ENCODE results near the gene HOXA4.
A peak's percentile ranks its signal among the peaks of the same experiment; 100 is the strongest.

HOXA4 gene

DNA sequence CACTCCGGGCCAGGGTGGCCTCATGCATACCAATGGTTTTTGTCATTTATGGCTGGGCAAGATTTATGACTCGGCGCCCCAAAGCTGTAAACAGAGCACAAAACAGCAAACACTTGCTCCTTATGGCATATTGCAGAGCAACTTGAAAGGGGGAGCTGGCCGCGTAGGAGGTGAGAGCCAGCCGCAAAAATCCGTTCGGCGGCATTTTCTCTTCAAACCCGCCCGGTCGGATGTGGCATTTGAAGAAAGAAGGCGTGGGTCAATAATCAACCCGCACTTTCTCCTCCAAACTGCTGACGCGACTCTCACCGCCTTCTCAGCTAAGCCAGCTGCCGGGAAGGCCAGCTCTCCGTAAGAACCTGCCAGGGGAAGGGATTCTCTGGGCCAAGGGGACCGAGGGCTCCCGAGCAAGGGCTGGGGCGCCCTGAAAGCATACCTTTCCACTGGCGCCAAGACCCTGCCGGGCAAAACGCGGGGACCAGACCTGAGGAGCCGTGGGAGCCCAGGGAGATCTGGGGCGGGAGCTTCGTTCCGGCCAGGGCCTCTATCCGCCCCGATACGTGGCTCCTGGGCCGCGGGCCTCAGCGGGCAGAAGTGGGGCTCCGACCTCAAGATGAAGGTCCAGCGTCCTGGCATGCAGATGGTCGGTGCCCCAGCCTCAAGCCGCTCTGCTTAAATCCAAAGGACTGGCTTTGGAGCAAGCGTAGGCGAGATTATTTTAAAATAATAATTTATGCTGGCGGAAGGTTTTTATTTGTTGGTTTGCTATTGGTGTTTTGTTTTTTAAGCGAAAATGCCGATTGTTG lies 15.1 kb downstream of the HOXA4 start:
- no peak for DNase-seq (ENCODE audit: low read depth in 1 of 2, low spot score in 1 of 2)
- TF ChIP-seq JUND (IDR thresholded peaks at IDR 0.05; ENCODE audit: low read depth), result no peak
- in situ Hi-C loops (cut with HindIII; ENCODE audit: low pct_unique_long_range_greater_than_20kb, low sequenced_read_pairs), result no loop called here

DNA sequence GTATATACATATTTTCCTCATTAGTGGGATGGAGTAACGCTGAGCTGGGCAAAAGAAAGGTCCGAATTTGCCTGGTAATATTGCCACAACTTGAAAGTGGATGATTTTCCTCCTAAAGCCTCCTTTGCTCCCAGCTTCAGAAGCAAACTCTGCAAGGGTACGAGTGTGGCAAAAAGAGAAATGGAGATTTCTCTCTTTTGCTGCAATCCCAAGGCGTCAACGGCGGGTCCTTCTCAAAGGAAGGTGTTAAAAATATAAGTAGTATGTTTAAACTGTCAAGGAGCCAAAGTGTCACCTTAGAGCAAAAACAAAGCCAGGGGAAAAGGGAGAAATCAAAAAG lies 15.7 kb downstream of the HOXA4 start:
- TF ChIP-seq JUND (IDR thresholded peaks at IDR 0.05; ENCODE audit: low read depth), result no peak
- no peak for DNase-seq (ENCODE audit: low read depth in 1 of 2, low spot score in 1 of 2)
- in situ Hi-C loops (cut with HindIII; ENCODE audit: low pct_unique_long_range_greater_than_20kb, low sequenced_read_pairs), result no loop called here

DNA sequence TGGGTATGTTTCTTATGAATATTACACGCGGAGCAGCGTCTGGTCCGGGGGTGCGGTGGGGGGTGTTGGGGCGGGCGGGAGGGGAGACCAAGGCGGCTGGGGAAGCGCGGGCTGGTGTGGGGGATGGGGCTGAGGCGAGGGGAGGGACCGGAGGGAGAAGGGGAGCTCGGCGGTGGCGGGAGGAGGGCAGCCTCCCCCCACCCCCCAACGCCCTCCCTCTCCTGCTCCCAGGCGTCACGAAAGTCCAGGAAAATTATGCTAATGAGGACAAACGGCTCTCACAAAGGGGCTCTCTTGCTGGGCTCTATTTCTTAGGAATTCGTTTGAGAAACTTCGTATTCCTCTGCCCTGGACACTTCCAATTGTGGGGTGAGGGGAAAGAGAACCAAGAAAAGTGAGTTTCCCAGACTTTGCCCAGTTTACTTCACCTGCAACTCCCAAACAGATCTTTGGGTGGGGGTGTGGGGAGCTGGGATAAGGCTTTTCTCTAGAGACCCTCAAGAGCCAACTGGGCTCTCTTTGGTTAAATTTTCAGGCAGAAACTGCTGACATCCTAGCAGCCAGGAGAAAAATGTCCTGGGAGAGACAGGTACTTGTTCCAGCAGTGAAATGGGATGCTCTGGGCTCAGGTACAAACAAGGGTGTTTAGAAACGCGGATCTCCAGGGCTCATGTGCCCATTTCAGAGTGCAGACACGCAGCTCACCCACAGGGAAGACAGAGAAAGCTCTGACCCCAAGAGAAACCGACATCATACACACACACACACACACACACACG lies 16.4 kb downstream of the HOXA4 start:
- in situ Hi-C loops (cut with HindIII; ENCODE audit: low pct_unique_long_range_greater_than_20kb, low sequenced_read_pairs), result no loop called here
- no peak for TF ChIP-seq JUND (IDR thresholded peaks at IDR 0.05; ENCODE audit: low read depth)
- DNase-seq (ENCODE audit: low read depth in 1 of 2, low spot score in 1 of 2), result no peak

DNA sequence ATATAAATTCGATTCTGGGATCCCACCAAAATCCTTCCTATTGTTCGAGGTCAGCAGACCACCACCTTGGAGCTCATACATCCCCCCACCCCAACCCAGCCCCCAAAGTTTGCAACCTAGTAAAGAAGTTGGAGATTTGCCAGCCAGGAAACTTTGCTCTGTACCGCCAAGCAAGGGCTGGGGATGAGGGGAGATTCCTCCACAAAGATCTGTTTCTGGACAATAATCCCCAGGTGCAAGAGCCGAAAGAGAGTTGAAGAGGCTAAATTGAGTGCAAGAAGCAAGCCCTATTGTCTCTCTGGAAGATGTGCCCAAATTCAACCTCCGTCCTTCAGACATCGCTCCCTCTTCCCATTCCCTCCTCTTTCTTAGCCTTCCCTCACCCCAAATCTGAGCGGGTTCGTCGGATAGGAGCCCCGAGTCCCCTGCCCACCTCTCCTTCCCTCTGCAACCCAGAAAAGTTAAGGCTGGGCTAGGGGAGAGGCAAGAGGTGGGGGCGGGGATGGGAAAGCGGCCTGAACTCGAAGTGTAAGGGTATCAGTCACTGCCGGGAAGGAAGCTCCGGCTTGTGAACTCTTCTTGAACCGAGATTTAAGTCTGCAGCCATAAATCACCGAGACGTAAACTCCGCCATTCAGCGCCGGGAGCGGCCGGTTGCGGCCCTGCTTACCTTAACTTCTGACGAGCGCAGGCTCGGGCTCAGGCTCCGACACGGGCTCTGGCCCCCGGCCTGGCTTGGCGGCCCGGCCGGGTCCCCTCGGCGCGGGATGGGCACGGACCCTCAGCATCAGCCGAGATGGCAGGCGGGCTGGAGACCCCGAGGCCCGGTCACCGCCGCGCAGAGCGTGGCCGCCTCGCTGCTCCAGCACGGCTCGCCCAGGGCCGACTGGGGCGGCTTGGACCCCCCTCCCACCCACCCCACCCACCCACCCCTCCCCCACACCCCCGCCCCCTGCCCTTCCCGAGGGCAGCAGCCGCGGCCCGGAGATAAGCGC lies 17.3 kb downstream of the HOXA4 start:
- no peak for TF ChIP-seq JUND (IDR thresholded peaks at IDR 0.05; ENCODE audit: low read depth)
- in situ Hi-C loops (cut with HindIII; ENCODE audit: low pct_unique_long_range_greater_than_20kb, low sequenced_read_pairs), result no loop called here
- no peak for DNase-seq (ENCODE audit: low read depth in 1 of 2, low spot score in 1 of 2)

DNA sequence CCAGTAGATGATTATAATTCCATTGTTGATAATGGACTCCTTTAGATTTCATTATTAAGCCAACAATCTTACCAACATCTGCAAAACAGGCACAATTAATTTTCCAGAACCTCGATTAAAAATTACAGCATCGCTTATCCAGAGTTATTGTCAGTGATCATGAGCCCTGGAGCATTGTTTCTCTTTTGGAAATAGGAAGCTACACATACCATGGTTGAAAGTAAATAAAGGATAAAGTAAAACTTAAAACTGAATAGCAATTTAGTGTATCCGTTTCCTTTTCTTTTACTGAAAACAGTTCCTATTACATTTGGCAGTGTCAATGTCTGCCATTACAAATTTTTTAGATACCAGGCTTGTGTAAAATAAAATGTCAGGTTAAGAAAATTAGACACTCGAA lies 18.2 kb downstream of the HOXA4 start:
- TF ChIP-seq JUND (IDR thresholded peaks at IDR 0.05; ENCODE audit: low read depth), result no peak

DNA sequence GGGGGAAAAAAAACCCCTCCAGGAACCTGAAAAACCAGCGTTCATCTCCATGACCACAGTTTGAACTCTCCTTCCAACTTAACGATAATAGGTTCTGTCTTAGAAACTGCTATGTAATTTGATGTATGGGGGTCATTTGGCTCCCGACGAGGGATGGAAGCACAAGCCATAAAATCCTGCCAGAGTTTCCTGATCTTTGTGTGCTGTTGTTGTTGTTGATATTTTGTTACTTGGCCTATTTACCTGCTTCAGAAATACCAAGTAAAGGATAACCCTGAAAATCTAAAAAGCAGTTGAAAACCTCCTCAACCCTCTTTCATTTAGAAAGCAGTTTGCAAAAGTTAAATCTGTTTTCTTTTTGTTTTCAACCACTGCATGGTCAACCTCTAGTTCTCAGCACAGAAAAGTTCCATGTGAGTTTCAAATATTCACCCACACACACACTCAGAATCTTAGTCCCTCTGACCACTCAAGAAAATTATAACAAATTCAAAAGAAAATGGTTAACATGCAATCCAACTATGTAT lies 18.7 kb downstream of the HOXA4 start:
- DNase-seq (ENCODE audit: low read depth in 1 of 2, low spot score in 1 of 2), result no peak
- no peak for TF ChIP-seq JUND (IDR thresholded peaks at IDR 0.05; ENCODE audit: low read depth)
- in situ Hi-C loops (cut with HindIII; ENCODE audit: low pct_unique_long_range_greater_than_20kb, low sequenced_read_pairs), result no loop called here

More for the DNA sequence above, 18.2 kb downstream of the HOXA4 start:
- in situ Hi-C loops (cut with HindIII; ENCODE audit: low pct_unique_long_range_greater_than_20kb, low sequenced_read_pairs), result no loop called here
- no peak for DNase-seq (ENCODE audit: low read depth in 1 of 2, low spot score in 1 of 2)

DNA sequence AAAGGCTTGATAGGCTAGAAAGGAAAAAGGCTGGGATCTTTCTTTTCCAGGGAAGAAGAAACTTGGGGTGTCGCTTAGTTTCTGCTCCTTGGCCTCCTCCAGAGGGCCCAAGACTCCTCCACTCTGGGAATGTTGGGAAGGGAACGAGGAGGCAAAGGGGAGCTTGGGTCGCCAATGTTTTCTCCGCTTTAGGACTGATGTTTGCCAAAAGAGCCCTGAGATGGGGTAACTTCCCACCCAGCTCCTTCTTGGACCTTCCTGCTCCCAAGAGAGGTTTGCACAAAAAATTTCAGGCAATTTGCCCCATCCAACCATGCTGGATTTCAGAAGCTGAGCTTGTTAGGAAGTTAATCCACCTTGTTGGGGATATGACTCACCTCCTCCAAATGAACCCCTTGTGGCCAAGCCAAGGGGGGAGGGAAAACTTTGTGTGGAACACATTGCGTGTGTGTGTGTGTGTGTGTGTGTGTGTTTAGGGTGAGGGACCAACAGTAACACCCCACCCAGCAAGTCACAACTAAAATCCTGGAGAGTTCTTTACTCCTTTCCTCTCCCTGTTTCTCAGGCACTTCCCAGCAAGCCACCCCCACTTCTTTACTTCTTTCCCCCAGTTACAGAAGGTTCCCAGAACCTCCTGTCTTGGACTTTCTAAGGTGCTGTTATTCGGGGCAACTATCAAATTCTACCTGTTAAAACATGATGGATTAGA lies 19.4 kb downstream of the HOXA4 start:
- no peak for TF ChIP-seq JUND (IDR thresholded peaks at IDR 0.05; ENCODE audit: low read depth)
- DNase-seq (ENCODE audit: low read depth in 1 of 2, low spot score in 1 of 2), result no peak
- in situ Hi-C loops (cut with HindIII; ENCODE audit: low pct_unique_long_range_greater_than_20kb, low sequenced_read_pairs), result no loop called here

DNA sequence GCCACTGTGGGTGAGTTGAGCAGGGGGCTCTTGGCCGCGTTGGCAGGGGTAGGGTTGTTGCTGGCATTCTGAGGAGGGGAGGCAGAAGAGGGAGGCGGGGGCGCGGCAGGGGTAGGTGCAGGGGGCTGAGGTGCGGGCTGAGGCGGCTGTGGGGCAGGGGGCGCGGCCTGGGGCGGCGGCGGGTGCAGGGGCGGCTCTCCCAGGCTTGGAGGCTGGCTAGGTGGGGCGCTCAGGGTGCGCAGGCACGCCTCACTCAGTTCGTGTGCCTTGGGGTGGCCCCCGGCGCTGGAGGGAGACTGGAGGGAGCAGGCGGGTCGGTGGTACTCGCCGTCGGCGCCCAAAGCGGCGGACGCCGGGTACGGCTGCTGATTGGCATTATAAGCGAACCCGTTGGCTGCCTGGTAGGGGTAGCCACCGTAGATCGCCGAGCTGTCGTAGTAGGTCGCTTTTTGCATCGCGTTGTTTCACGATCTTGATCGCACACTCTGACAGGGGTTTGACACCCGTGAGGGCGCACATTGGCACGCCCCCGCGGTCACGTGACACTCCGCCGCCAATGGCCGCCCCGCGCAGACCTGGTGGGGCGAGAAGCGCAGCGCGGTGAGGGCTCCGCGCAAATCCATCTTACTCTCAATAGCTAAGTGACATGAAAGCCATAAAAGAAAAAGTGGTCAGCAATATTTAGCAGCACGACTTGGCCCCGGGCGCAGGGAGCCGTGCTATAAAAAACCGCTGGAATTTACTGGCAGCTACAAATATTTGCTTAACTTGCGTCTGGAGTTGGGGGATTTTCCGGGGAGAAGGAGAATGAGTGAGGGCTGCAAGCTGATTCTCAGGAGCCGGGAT lies 20.1 kb downstream of the HOXA4 start:
- in situ Hi-C loops (cut with HindIII; ENCODE audit: low pct_unique_long_range_greater_than_20kb, low sequenced_read_pairs), result no loop called here
- DNase-seq (ENCODE audit: low read depth in 1 of 2, low spot score in 1 of 2), result peak; percentile 46 to 67

DNA sequence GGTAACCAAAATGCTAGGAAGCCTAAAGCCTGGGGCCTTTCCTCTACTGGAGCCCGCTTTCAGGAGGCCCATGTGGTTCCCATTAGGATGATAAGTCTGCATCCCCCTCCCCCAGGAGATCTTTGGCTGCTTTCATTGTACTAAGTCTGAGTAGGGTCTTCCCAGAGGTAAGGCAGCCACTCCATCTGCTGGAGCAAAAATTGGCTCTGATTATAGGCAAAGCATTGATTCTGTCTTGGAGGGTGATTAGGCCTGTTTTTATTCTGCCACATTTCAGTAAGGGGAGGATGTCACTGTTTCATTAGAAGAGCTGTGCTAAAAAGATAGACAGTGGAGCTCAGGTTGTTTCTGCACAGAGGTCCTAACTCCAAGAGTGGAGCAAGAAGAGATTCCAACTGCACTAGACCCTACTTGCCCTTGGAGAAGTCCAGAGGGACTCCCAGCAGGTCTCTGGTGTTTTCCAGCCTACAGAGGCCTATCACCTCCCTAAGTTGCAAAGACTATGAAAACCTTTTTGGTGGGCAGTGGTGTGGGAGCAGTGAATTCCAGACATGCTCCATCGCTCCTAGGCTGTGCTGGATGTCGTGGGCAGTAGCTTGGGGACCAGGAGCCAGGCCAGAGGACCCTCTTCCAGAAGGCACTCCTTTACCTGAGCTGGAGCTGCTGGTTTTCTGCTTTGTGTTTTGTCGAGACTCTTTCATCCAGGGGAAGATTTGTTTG lies 20.9 kb downstream of the HOXA4 start:
- TF ChIP-seq JUND (IDR thresholded peaks at IDR 0.05; ENCODE audit: low read depth), result no peak
- no peak for DNase-seq (ENCODE audit: low read depth in 1 of 2, low spot score in 1 of 2)
- in situ Hi-C loops (cut with HindIII; ENCODE audit: low pct_unique_long_range_greater_than_20kb, low sequenced_read_pairs), result no loop called here

More for the DNA sequence above, 20.1 kb downstream of the HOXA4 start:
- no peak for TF ChIP-seq JUND (IDR thresholded peaks at IDR 0.05; ENCODE audit: low read depth)

DNA sequence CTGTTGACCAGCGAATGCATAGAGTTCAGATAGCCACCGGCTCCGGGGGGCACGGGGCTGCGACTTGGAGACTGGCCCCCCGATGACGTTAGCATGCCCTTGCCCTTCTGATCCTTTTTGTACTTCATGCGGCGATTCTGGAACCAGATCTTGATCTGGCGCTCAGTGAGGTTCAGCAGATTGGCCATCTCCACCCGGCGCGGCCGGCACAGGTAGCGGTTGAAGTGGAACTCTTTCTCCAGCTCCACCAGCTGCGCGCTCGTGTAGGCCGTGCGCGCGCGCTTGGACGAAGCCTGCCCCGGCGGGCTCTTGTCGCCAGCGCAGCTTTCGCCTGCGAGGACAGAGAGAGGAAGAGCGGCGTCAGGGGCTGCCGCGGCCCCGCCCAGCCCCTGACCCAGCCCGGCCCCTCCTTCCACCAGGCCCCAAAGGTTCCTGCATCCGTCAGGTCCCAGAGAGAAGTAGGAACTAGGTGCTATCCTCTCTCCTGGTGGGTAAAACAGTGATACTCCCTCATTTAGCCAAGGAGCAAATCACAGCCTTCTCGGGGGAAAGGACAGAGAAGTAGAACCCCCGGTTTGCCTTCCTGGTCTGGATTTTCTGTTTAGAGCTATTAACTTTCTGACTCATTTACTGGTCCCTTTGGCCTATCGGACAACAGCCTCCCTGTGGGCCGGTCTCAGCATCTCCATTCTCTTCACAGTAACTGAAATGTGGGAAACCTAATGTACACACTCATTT lies 22.0 kb downstream of the HOXA4 start:
- in situ Hi-C loops (cut with HindIII; ENCODE audit: low pct_unique_long_range_greater_than_20kb, low sequenced_read_pairs), result no loop called here
- no peak for DNase-seq (ENCODE audit: low read depth in 1 of 2, low spot score in 1 of 2)
- no peak for TF ChIP-seq JUND (IDR thresholded peaks at IDR 0.05; ENCODE audit: low read depth)
